Esophagus squamous epithelium (tissue), 5 donors: ENCODE results near the gene PTPN14. TPM values are rescaled to one million over a fixed set of nuclear protein-coding genes. Genes with fewer than 3 reads are reported as not detected.

Source experiments
- DNase-seq: peaks from one replicate; lab custom pipeline; 2025; lab: John Stamatoyannopoulos, UW
- H3K27ac ChIP-seq, 4 donors: fragments of 200-600 bp; sonication (generic); one replicate each; pipeline ENCODE4 v1.5.1; 2016 to 2019; ENCODE audit warnings: mild to moderate bottlenecking in 1 of 4
- H3K27me3 ChIP-seq, 4 donors: fragments of 200-600 bp; sonication (generic); 1 replicate in 3 of 4; 2 replicates in 1 of 4; pipeline versions ENCODE4 v1.5.1 to v1.6.0; 2017 to 2021; ENCODE audit warnings: antibody characterized with exemption in 1 of 4
- H3K36me3 ChIP-seq, 3 donors: fragments of 200-600 bp; sonication (generic); one replicate each; pipeline ENCODE4 v1.5.1; 2016 to 2019
- H3K4me1 ChIP-seq, 3 donors: fragments of 200-600 bp; sonication (generic); one replicate each; pipeline ENCODE4 v1.5.1; 2017 to 2019
- H3K4me3 ChIP-seq, 4 donors: fragments of 200-600 bp; sonication (generic); 1 replicate in 3 of 4; 2 replicates in 1 of 4; pipeline ENCODE4 v1.5.1; 2016 to 2019; ENCODE audit warnings: mild to moderate bottlenecking in 2 of 4, moderate library complexity in 1 of 4
- H3K9me3 ChIP-seq, 3 donors: fragments of 200-600 bp; sonication (generic); one replicate each; pipeline ENCODE4 v1.5.1; 2016 to 2019
- POLR2A ChIP-seq, 4 donors: fragments of 450-650 bp; IDR thresholded peaks; one replicate each; pipeline ENCODE4 v1.6.1; 2017; ENCODE audit warnings: antibody characterized with exemption in 4 of 4, mild to moderate bottlenecking in 4 of 4, moderate library complexity in 3 of 4
- WGBS, 2 donors: methylation state at CpG; one replicate each; pipeline ENCODE4 v1.1.5; 2018; 5-methylcytosine and 5-hydroxymethylcytosine counted together
- intact Hi-C: fragments of 100-400 bp; cut with DNase I; formaldehyde crosslinking; loops from one replicate; pipeline ENCODE4 v1.15.0; 2022
- total RNA-seq, 4 donors: library from RNA; depleted of rRNA; stranded (reverse); fragments of >200 nt; gene quantifications; one replicate each; pipeline ENCODE4 v1.1.0, GENCODE V29; 2016
- TF ChIP-seq, protein P1 (sequence below), 6 experiments: fragments of 450-650 bp in 4 of 6; fragments of 200-600 bp in 2 of 6; sonication (generic) in 2 of 6; IDR thresholded peaks; one replicate each; pipeline ENCODE4 v1.5.1; 2016 to 2019; ENCODE audit warnings: antibody characterized with exemption in 6 of 6, mild to moderate bottlenecking in 4 of 6, moderate library complexity in 4 of 6
- donor health status: DM: yes; HTN: yes; CAD: no.

The PTPN14 gene
- total RNA-seq, 4 donors from 2014 or later: 14.4 to 28.8 (median 15.7) TPM

DNA sequence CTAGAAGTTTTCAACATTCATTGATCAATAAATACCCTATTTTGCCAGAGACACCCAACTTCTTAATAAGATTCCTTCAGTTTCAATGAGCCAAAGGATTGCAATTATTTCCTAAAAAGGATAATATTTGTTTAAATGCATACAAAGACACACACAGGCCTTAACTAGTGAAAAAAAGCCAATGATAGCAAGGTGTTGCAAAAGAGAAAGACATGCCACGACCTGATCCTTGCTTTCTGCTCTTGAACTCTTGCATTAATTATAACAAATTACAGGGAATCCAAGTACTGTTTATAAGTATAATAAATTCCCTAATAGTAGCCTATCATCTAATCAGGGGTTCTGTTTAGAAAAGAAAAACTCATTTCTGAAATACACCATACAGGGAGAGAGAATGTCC lies 131.1 kb downstream of the PTPN14 start:
- no peak for DNase-seq
- 15 to 43% methylated on average over 1 of the region's 1 CpG for WGBS, 2 donors
- no peaks in the 10 kb centered on the region for H3K9me3 ChIP-seq
- no peak overlapping the region for H3K4me3 ChIP-seq
- no peaks in the 10 kb centered on the region for H3K27me3 ChIP-seq
- TF ChIP-seq, protein P1, sequence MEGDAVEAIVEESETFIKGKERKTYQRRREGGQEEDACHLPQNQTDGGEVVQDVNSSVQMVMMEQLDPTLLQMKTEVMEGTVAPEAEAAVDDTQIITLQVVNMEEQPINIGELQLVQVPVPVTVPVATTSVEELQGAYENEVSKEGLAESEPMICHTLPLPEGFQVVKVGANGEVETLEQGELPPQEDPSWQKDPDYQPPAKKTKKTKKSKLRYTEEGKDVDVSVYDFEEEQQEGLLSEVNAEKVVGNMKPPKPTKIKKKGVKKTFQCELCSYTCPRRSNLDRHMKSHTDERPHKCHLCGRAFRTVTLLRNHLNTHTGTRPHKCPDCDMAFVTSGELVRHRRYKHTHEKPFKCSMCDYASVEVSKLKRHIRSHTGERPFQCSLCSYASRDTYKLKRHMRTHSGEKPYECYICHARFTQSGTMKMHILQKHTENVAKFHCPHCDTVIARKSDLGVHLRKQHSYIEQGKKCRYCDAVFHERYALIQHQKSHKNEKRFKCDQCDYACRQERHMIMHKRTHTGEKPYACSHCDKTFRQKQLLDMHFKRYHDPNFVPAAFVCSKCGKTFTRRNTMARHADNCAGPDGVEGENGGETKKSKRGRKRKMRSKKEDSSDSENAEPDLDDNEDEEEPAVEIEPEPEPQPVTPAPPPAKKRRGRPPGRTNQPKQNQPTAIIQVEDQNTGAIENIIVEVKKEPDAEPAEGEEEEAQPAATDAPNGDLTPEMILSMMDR (IDR thresholded peaks at IDR 0.05): no peak
- no peak for TF ChIP-seq POLR2A (IDR thresholded peaks at IDR 0.05)
- H3K27ac ChIP-seq: peak overlapping the region; percentile 31 to 68 (median 48)
- peaks cover 0 to 68% (median 32%) of the 10 kb centered on the region in 3 donors for H3K4me1 ChIP-seq
- H3K36me3 ChIP-seq: no peaks in the 10 kb centered on the region
- intact Hi-C loops: no loop called here

DNA sequence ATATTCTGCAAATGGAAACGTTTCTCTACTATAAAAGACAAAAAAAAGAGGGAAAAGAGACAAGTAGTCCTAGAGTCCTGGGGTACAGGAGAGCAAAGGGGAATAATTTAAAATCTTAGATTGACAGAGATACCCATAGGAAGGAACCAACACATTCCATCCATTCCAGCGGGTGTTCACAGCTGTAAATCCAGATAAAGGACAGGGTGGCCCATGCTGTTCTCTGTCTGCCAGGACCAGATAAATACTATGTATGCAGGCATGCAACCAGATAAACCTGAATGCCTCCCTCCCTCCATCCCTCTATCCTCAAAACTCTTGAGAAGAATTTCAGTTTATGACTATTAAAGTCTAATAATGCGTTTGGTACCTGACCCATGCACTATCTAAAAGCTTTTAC lies 131.8 kb downstream of the PTPN14 start:
- intact Hi-C loops: no loop called here
- TF ChIP-seq, protein P1 (IDR thresholded peaks at IDR 0.05): no peak
- no peak for TF ChIP-seq POLR2A (IDR thresholded peaks at IDR 0.05)
- no peak for DNase-seq
- peak overlapping the region; percentile 31 to 68 (median 42) for H3K27ac ChIP-seq
- H3K27me3 ChIP-seq: no peaks in the 10 kb centered on the region
- no peaks in the 10 kb centered on the region for H3K36me3 ChIP-seq
- H3K4me3 ChIP-seq: no peak overlapping the region
- H3K9me3 ChIP-seq: no peaks in the 10 kb centered on the region
- H3K4me1 ChIP-seq: peaks cover 0 to 71% (median 32%) of the 10 kb centered on the region in 3 donors
- WGBS, 2 donors: 41 to 46% methylated on average over 3 of the region's 3 CpGs

DNA sequence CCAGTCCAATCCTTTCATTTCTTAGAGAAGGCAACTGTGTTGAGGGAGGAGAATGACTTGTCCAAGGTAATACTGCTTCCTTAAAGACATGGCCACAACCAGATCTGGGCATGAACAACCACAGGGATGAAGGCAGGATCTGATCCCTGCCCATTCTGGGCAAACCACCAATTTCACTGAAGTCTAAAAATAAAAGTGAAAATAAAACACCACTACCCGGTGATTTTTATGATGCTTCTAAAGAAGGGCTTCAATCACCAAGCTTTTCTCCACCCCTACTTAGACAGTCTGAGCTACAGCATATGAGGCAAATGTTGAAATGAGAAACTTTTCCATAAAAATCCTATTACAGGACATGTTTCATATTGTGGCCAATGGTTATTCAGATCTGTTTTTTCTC lies 133.0 kb downstream of the PTPN14 start:
- no peak overlapping the region for H3K4me3 ChIP-seq
- peak overlapping the region in 3 of 4 donors; percentile 38 to 68 (median 54) for H3K27ac ChIP-seq
- H3K36me3 ChIP-seq: no peaks in the 10 kb centered on the region
- no peak for DNase-seq
- H3K4me1 ChIP-seq: peaks cover 0 to 73% (median 32%) of the 10 kb centered on the region in 3 donors
- TF ChIP-seq, protein P1 (IDR thresholded peaks at IDR 0.05): no peak
- no peak for TF ChIP-seq POLR2A (IDR thresholded peaks at IDR 0.05)
- 0 to 11% methylated on average over 1 of the region's 1 CpG for WGBS, 2 donors
- H3K27me3 ChIP-seq: no peaks in the 10 kb centered on the region
- intact Hi-C loops: no loop called here
- H3K9me3 ChIP-seq: no peaks in the 10 kb centered on the region

DNA sequence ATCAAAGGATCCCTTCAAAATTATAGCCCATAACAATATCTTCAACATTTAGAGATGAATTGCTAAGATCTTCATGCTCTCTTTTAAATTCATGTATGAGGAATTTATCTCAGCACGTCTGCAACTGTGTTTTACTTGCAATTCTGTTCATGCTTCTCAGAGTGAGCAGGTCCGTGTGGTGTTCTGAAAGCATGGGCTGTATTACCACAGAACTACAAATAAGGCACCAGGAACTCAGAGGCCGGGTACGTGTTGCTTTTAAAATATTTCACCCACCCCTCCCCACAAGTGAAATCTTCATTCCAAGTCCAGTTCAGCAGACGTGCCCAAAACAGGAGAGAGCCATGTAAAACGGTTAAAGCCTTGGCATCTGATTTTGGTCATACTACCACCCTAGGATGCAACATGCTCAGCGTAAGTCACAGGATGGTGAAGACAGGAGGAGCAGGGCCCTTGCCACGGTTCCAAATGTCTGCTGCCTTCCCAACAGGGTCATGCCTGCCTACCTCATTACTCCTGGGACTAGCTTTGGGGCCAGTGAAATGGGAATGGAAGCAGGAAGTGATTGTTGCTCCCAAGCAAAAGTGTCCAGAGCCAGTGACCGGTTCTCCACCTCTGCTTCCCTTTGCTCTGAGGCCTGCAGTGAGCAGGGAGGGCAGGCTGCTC lies 133.7 kb downstream of the PTPN14 start:
- no peak for TF ChIP-seq POLR2A (IDR thresholded peaks at IDR 0.05)
- TF ChIP-seq, protein P1 (IDR thresholded peaks at IDR 0.05): no peak

DNA sequence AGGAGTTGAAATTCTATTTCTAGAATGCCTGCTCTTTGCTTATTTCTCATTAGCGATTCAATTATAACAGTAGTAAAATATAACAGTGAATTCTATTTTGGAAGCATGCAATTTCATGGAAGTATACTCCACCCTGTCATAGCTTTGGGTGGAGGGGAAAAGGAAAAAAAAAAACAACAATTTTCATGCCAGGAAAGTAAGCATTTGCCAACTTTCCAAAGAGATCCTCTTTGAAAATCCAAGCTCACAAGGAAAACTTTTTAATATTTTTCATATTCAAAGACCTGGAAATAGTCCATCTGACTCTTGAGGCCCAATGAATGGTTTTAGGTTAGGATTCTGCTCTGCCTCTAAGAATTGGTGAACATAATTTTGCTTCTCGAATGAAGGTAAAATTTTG lies 134.5 kb downstream of the PTPN14 start:
- H3K36me3 ChIP-seq: no peaks in the 10 kb centered on the region
- peaks cover 0 to 73% (median 28%) of the 10 kb centered on the region in 3 donors for H3K4me1 ChIP-seq
- intact Hi-C loops: no loop called here
- TF ChIP-seq, protein P1 (IDR thresholded peaks at IDR 0.05): no peak
- TF ChIP-seq POLR2A (IDR thresholded peaks at IDR 0.05): no peak
- H3K27ac ChIP-seq: peak overlapping the region in 2 of 4 donors; percentile 43 to 68
- no peak overlapping the region for H3K4me3 ChIP-seq
- 57 to 62% methylated on average over 2 of the region's 2 CpGs for WGBS, 2 donors
- no peak for DNase-seq
- H3K27me3 ChIP-seq: no peaks in the 10 kb centered on the region
- H3K9me3 ChIP-seq: no peaks in the 10 kb centered on the region

More for the DNA sequence above, 133.7 kb downstream of the PTPN14 start:
- Histone ChIP-seq H3K9me3 (no peaks in the 10 kb centered on the region), H3K4me1 (peaks cover 0 to 73% (median 32%) of the 10 kb centered on the region in 3 donors), H3K36me3 (no peaks in the 10 kb centered on the region), H3K27ac (peak overlapping the region in 3 of 4 donors; percentile 43 to 68 (median 54)), H3K27me3 (no peaks in the 10 kb centered on the region), H3K4me3 (no peak overlapping the region)
- intact Hi-C loops: no loop called here
- no peak for DNase-seq
- 69 to 78% methylated on average over 7 to 9 of the region's 9 CpGs for WGBS, 2 donors
